ENCODE measurements around the gene PITPNM1. TPM values are rescaled to one million over a fixed set of nuclear protein-coding genes. Genes with fewer than 3 reads are reported as not detected.

PITPNM1 gene
- total and polyA plus RNA-seq, 9 donors: 3.1 to 77.2 (median 6.1) TPM

GRCh38 chr11:67452141-67452952 is 52.8 kb downstream of the PITPNM1 start, which contains the start of gene GPR152:
Gene GPR152 (minus strand): TSS chr11:67452729. CDS start chr11:67452724, 5 bp downstream.
- Histone ChIP-seq H3K27ac (no peak within 1 kb of the TSS), H3K4me3 (no peak within 1 kb of the TSS), H3K36me3 (no peaks in the 10 kb centered on the region), H3K27me3 (no peaks in the 10 kb centered on the region), H3K9me3 (no peaks in the 10 kb centered on the region), H3K4me1 (ENCODE audit: insufficient read depth) (no peaks in the 10 kb centered on the region)
- DNase-seq: no peak
- TF ChIP-seq CTCF (IDR thresholded peaks at IDR 0.05) (no peak), EP300 (IDR thresholded peaks at IDR 0.05) (no peak), POLR2A (IDR thresholded peaks at IDR 0.05) (no peak)
- intact Hi-C loops (cut with DNase I): no loop called here
- 80 to 88% (median 80%) methylated on average over 27 to 33 of the region's 33 CpGs for WGBS, 3 donors

GRCh38 chr11:67451658-67451976 is 53.5 kb downstream of the PITPNM1 start:
- Histone ChIP-seq H3K9me3 (no peaks in the 10 kb centered on the region), H3K36me3 (no peaks in the 10 kb centered on the region), H3K27me3 (no peaks in the 10 kb centered on the region), H3K4me3 (no peak overlapping the region), H3K4me1 (ENCODE audit: insufficient read depth) (no peaks in the 10 kb centered on the region), H3K27ac (no peak overlapping the region)
- no peak for TF ChIP-seq POLR2A (IDR thresholded peaks at IDR 0.05)
- WGBS, 3 donors: 91 to 95% (median 92%) methylated on average over 14 of the region's 14 CpGs
- no peak for DNase-seq
- intact Hi-C loops (cut with DNase I): no loop called here

DNA sequence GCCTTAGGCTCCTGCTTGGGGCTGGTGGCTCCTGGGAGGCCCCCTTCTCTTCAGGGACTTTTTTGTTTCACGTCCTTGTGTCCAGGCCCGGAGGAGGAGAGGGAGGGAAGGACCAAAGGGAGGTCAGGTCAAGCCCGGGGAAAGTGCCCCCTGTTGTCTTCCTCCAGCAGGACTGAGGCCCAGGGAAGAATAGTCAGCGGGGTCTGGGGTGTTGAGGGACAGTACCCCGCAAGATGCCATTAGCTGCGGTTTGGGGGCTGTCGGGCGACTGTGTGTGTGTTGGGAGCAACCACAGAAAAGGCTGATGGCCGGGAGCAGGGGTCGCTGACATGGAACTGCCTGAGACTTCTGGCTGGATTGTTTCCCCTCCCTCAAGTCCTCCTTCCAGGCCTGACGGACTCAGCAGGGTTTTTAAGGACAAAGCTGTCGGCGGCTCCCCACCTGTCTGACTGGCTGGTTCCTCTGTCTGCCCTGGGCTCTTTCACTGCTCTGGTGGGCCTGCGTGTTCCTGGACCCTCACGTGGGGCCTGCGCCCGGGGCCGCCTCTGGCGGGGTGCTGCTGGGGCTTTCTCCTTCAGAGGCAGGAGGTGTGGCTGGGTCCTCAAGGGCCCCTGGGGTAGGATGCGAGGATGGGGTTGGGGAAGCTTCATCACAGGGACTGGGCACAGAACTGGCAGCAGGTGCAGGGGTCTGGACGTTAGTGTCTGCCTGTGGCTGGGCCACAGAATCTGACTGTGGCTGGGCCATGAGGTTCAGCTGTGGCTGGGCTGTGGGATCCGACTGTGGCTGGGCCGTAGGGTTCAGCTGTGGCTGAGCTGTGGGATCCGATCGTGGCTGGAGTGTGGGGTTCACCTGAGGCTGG is 54.1 kb downstream of the PITPNM1 start:
- no peaks in the 10 kb centered on the region for H3K27me3 ChIP-seq
- intact Hi-C loops (cut with DNase I): no loop called here
- H3K9me3 ChIP-seq: no peaks in the 10 kb centered on the region
- WGBS, 3 donors: 83 to 88% (median 85%) methylated on average over 25 of the region's 25 CpGs
- no peaks in the 10 kb centered on the region for H3K4me1 ChIP-seq (ENCODE audit: insufficient read depth)
- TF ChIP-seq POLR2A (IDR thresholded peaks at IDR 0.05) (no peak), CTCF (IDR thresholded peaks at IDR 0.05) (no peak), EP300 (IDR thresholded peaks at IDR 0.05) (no peak)
- H3K4me3 ChIP-seq: no peak overlapping the region
- H3K27ac ChIP-seq: no peak overlapping the region
- DNase-seq: no peak
- no peaks in the 10 kb centered on the region for H3K36me3 ChIP-seq

- DNase-seq: no peak
- whole genome bisulfite sequencing, 3 donors: 72 to 80% (median 76%) methylated on average over 9 of the region's 9 CpGs
- no peaks in the 10 kb centered on the region for H3K36me3 ChIP-seq
- no peak overlapping the region for H3K27ac ChIP-seq
- H3K4me3 ChIP-seq: no peak overlapping the region
- intact Hi-C loops (cut with DNase I): loop anchor here in 1 of 4 donors (10.0 kb wide), 1 partner anchor 56 kb away; the partner anchor contains the start of genes CDK2AP2 and PITPNM1
- no peak for TF ChIP-seq POLR2A (IDR thresholded peaks at IDR 0.05)
- TF ChIP-seq CTCF (IDR thresholded peaks at IDR 0.05): no peak
- TF ChIP-seq EP300 (IDR thresholded peaks at IDR 0.05): no peak
- H3K9me3 ChIP-seq: no peaks in the 10 kb centered on the region
- no peaks in the 10 kb centered on the region for H3K27me3 ChIP-seq
- H3K4me1 ChIP-seq (ENCODE audit: insufficient read depth): no peaks in the 10 kb centered on the region
These were observed 55.9 kb downstream of the PITPNM1 start for GRCh38 chr11:67449116-67449844.
